Activated CD4-positive, CD25-positive, alpha-beta regulatory T cell treated with anti-CD3 and anti-CD28 coated beads, Interleukin-2, amount 50 U/mL, for 16 hours (primary cell): ENCODE data around the gene CPN2.

ENCODE experiments used
- DNase-seq: peaks from one replicate; pipeline ENCODE4 v3.0.0-alpha.2; 2020; ENCODE audit warnings: low read depth, low spot score

Gene CPN2

DNA sequence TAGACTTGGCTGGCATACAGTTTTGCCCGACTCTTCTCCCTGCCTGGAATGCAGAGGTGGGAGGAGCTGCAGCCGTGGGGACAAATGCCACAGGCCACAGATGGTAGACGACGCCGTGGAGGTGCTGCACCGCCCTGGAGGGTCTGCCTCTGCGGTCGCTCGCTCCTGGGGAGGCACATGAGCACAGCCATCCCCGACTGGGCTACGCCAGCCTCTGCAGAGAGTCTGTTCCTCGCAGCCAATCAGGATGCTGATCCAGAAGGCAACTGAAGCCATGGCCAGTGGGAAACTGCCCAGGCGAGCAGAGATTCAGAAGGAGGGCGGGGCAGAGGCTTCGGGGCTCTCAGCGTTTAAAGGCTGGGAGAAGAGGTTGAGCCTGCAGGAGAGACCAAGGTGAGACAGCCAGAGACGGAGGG, 30.3 kb upstream of the CPN2 start:
- DNase-seq = no peak

- DNase-seq = no peak
Observed at GRCh38 chr3:194380326-194380725, 29.2 kb upstream of the CPN2 start.

- DNase-seq = no peak
Observed at GRCh38 chr3:194379651-194380050, 28.5 kb upstream of the CPN2 start.

DNA sequence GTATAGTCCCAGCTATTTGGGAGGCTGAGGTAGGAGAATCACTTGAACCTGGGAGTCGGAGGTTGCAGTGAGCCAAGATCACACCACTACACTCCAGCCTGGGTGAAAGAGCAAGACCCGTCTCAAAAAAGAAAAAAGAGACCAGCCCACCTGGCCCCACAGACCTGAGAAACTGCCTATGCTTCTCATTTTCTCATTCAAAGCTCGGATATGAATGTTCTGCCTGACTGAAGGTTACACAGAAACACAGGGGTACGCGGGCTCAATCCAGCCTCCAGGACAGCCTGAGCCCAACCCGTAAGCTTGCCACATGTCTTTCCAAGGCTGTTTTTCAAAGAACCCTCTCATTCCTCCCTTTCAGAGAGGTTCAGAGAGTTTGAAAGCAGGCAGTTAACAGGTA, 28.1 kb upstream of the CPN2 start:
- DNase-seq = no peak

DNA sequence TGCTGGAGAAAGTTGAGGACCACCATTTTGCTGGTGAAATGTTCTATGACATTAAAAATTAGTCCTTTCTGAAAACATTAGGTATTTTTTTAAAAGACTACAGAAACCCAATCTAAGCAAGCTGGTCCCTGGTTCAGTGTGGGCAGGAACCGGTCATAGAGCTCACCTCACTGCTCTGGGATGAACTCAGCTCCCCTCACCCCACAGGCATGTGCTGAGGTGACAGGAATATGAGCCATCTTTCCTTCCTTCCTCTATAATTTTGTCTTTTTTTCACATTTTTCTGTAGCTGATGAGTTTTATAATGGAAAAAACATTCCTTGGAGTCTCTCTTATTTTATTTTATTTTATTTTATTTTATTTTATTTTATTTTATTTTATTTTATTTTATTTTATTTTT, 26.6 kb upstream of the CPN2 start:
- no peak for DNase-seq

DNA sequence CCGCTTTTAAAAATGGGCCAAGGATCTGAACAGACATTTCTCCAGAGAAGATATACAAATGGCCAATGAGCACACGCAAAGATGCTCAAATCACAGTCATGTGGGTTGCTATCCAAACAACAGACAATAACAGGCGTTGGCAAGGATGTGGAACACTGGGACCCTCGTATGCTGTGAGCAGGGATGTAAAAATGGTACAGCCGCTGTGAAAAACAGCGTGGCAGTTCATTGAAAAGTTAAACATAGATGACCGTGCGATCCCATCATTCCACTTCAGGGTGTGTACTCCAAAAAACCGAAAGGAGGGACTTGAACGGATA, 25.1 kb upstream of the CPN2 start:
- DNase-seq = no peak

GRCh38 chr3:194375473-194376240, 24.5 kb upstream of the CPN2 start:
- no peak for DNase-seq

DNA sequence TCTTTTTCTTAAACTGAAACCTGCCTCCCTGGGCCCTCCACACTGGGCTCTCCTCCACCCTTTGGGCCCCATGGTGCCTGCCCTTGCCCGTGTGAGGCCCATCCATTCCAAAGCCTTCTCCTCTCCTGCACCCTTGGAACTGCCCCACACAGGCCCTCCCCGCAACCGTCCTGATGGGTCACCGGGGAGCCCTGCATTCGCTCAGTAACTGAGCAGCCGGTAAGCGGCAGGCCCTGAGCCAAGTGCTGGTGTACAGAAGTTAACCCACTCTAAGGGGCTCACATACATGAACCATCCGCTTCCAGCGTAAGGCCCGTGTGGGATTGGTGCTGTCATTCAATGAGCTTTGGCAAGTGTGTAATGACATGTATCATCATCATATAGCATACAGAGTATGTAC, 23.8 kb upstream of the CPN2 start:
- no peak for DNase-seq

DNA sequence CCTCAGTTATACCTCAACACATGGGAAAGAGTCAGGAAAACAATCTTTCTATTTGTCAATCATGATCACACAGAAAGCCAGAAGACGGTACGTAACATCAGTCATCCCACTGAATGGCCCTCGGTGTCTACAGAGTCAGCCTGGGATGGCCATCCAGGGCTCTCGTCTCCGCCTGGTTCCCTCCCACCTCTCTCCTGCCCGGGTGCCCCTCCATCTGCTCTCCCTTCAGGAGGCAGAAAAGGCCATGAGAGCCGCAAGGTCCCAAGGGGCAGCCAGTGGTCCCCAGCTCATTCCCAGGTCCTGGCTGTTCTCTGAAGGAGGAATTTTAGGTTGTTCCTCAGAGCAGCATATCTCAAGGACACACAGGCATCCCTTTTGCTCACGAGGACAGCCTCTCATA, 22.8 kb upstream of the CPN2 start:
- no peak for DNase-seq

DNA sequence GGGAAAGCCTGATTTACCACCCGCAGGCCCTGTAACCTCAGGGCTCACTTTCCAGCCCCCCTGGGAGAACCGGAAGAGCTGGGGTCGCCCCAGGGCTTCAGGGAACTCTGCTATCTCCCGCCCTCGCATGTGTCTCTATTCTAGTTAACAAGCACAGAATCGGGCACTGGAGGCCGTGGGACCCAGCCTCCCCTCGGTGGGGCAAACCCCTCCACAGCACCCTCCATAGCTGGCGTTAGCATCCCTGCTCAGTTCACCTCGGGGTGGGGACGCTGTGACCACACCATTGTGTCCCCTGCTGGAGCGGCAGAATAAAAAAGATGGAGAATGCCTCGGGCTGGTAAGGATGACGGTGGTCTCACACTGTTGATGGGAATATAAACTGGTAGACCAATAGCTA, 21.9 kb upstream of the CPN2 start:
- DNase-seq = no peak

DNA sequence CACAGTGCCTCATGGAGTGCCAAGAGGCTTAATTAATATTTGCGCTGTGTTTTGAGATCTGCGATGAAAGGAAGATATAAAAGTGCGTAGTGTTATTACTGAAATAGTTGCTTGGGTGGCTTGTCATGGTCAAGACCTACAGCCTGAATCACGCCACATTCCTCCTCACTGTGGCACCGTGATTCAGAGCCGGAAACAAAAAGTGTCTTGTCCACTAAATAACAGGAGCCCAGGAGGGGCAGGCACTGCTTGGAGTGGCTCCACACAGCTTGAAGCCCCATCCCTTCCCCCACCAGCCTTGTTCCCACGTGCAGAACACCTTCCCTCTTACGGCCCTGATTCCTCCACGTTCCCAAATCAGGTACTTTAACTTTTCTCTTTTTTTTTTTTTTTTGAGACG, 19.6 kb upstream of the CPN2 start:
- no peak for DNase-seq

- no peak for DNase-seq
Observed at GRCh38 chr3:194369522-194370279, 18.6 kb upstream of the CPN2 start, which contains the start of gene LRRC15. Gene LRRC15 (minus strand): TSS chr3:194369743. CDS start chr3:194361043, 8,700 bp downstream.

DNA sequence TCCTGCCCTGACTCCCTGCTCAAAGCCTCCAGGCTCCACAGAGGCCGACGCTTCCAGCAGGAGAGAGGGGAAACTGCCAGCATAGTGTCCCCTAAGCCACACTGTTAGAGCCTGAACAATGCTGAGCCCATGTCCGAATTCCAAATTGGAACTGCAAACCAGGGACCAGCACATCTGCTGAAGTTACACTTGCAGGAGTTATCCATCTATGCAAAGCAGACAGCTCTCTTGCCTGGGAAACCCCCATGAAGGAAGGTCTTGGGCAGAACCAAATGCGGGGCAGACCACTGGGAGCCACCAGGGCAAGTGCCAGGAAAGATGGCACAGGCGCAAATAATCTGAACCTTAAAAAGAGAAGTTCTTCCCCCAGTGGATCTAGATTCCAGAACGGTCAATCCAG, 17.8 kb upstream of the CPN2 start:
- no peak for DNase-seq

GRCh38 chr3:194367992-194368841, 17.1 kb upstream of the CPN2 start:
- no peak for DNase-seq

DNA sequence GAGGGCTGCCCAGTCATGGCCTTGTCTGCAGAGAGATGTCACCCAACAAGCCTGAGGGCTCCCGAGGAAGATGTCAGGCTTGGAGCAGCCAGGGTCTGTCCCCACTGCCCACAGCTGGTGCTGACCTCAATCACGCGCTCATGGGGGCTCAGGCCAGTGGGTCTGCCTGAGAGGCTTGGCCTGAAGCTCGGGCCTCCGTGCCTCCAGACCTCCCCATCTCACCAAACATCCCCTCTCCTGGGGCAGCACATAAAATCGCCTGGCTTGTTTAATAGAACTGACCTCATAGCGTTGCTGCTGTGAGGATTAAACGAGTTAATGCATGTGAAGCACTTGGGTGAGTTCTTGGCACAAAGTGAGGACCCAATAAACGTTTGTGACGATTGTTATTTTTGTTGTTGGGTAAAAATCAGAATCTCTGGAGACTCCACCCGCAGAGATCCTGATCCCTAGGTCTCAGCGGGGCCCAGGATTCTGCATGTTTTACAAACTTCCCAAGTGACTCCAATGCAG, 14.9 kb upstream of the CPN2 start:
- no peak for DNase-seq

DNA sequence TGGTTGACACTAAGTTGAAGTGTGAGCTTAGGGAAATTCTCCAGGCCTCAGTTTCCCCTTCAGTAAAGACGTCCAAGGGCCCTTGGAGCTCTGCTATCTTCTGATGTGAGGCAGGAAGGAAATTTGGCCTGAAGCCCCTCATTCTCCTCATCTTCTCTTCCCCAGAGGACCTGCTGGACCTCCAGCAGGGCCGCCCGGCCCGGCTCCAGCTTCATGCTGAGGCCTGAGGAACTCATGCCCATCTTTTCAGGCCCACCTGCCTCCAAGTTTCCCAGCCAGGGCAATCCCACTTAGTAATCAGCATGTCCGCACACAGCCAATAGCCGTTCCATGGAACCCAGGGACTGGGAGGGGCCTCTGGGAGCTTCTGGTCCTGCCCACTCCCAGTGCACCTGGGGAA, 14.4 kb upstream of the CPN2 start:
- DNase-seq = no peak

DNA sequence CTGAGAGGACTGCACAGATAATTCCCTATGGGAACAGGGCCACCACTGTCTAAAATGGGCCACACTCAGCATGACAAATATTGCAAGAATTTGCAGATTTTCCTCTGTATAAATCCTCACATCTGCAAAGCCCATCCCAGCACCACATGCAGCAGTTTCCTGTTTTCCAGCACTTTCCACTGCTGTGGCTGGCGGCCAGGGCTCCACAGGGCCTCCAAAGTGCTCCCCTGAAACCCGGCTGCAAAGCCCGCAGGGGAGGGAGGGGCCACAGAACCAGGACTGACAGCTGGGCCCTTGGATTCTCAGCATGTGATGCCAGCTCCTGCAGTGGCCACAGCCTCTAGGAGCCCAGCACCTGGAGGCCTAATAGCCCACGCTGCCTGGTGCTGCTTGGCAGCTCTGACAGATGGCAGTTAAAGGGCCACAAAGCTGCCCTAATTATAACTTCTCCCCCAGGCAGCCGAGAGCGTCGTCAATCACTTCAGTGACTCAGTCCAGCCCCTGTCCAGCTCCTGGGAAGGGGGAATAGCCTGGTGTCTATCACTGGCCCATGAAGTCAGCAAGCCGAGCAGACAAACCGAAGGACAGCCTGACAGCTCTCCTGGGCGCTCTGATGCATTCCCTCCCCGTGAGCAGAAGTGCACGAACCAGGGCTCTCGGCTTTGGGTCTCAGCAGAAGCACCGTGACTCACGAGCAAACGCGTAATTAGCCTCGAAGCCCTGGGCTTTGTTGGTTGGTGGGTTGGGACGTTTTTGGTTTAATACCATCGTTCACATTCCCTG, 13.7 kb upstream of the CPN2 start:
- no peak for DNase-seq

DNA sequence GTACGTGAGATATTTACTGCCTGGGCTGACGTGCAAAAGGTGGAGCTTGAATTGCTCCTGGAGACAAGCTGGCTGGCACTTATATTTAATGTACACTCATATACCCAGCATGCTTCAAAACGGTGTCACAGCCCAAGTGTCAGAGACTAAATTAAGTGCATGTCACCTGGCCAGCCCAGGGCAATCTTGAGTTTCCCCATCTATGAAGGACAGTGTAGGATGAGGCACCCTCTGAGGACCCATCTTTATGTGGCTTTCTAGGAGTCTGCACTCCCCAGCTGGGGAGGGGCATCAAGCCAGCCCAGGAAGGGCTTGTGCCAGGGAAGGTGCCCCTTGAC, 13.2 kb upstream of the CPN2 start:
- no peak for DNase-seq

GRCh38 chr3:194360568-194360967, 9.4 kb upstream of the CPN2 start:
- no peak for DNase-seq

GRCh38 chr3:194357681-194358080, 6.6 kb upstream of the CPN2 start:
- DNase-seq = no peak

GRCh38 chr3:194355379-194355778, 4.3 kb upstream of the CPN2 start:
- no peak for DNase-seq

DNA sequence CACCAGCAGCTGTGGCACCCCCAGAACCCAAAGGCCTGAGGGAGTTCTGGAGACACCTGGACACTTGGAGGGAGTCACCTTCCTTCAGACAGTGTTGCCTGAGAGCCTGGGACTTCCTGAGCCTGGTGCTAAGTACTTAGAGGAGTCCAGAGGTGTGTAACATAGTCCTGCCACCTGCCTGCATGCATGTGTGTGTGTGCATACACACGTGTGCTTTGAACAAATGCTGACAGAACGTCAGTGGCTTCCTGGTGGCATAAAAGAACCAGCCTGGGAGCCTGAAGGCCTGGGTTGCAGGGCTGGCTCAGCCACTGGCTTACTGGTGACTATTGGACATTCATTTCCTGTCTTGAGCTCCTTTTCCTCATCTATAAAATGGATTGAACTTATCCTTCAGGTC, 3.2 kb upstream of the CPN2 start:
- DNase-seq = no peak
